ENCODE results near the gene SEPTIN5. TPM values are rescaled to one million over a fixed set of nuclear protein-coding genes. Genes with fewer than 3 reads are reported as not detected.
"Not testable (repeated sequence)": the region's sequence is repeated elsewhere in the genome, so short reads cannot be mapped to it uniquely, and the experiment has no call there.

The SEPTIN5 gene
- total and polyA plus RNA-seq, 2 donors, result 10.1 to 22.2 TPM

DNA sequence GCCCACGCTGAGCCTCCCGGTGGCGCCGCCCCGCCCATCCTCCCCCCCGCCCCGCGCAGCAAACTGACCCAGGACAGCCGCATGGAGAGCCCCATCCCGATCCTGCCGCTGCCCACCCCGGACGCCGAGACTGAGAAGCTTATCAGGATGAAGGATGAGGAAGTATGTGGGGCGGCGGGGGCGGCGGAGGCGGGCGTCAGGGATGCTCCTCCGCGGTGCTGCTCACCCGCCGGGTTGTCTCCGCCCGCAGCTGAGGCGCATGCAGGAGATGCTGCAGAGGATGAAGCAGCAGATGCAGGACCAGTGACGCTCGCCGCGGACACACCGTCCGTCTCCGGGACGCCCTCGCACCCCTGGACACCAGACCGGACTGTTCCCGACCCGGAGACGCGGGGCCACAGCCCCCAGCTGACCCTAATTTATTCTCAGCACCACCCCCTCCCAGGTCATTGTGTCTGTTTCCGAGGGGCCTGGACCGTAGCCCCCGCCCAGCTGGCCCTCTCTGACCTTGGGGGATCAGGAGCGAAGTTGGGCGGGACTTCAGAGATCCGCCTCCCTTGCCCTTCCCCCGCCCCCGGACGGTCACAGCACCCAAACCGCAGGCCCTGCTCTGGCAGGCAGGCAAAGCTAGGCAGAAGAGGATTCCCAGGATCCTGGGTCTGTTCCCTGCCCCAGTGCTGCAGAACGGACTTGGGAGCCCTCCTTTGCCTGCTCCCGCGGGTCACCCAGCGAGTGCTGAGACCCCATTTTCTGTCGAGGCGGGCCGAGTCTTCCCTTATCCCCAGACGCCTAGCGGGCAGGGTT is 8.1 kb downstream of the SEPTIN5 start:
- DNase-seq (ENCODE audit: low read depth in 6 of 9, low spot score in 9 of 9), result no peak
- 92% methylated on average over 60 of the region's 60 CpGs for WGBS
- no peak overlapping the region for H3K4me3 ChIP-seq (ENCODE audit: low read length in 2 of 2)
- no peak overlapping the region for H3K27ac ChIP-seq (ENCODE audit: low read depth in 1 of 2, low read length in 1 of 2)
- peaks cover 61 to 93% of the 10 kb centered on the region in 2 donors for H3K27me3 ChIP-seq (ENCODE audit: control insufficient read depth in 2 of 2, insufficient read depth in 1 of 2, low read length in 1 of 2)
- H3K9me3 ChIP-seq (ENCODE audit: control insufficient read depth in 2 of 2, insufficient read depth in 1 of 2, low read length in 1 of 2), result peaks cover 0 to 9% of the 10 kb centered on the region in 2 donors
- peaks cover 11 to 33% of the 10 kb centered on the region in 2 donors for H3K4me1 ChIP-seq (ENCODE audit: control insufficient read depth in 2 of 2, insufficient read depth in 2 of 2, low read length in 2 of 2)
- no peaks in the 10 kb centered on the region for H3K36me3 ChIP-seq (ENCODE audit: control insufficient read depth in 2 of 2, insufficient read depth in 2 of 2, low read length in 1 of 2)

DNA sequence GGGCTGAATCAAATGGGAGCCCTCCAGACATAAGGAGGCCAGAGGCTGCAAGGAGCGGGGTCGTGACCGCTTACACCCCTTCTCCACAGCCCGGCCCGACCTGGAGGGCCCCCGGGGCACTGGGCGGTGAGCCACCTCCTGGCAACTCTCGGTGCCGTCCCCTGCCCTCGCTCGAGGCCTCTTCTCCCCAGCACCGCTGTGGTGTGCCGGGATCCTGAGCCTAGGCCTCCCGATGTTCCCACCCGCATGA is 8.6 kb downstream of the SEPTIN5 start:
- Histone ChIP-seq H3K36me3 (ENCODE audit: control insufficient read depth in 2 of 2, insufficient read depth in 2 of 2, low read length in 1 of 2) (no peaks in the 10 kb centered on the region), H3K4me3 (ENCODE audit: low read length in 2 of 2) (no peak overlapping the region), H3K4me1 (ENCODE audit: control insufficient read depth in 2 of 2, insufficient read depth in 2 of 2, low read length in 2 of 2) (peaks cover 8 to 28% of the 10 kb centered on the region in 2 donors), H3K9me3 (ENCODE audit: control insufficient read depth in 2 of 2, insufficient read depth in 1 of 2, low read length in 1 of 2) (peaks cover 0 to 7% of the 10 kb centered on the region in 2 donors), H3K27ac (ENCODE audit: low read depth in 1 of 2, low read length in 1 of 2) (no peak overlapping the region), H3K27me3 (ENCODE audit: control insufficient read depth in 2 of 2, insufficient read depth in 1 of 2, low read length in 1 of 2) (peaks cover 57 to 94% of the 10 kb centered on the region in 2 donors)
- WGBS, result 35% methylated on average over 15 of the region's 15 CpGs
- DNase-seq (ENCODE audit: low read depth in 6 of 9, low spot score in 9 of 9), result no peak

DNA sequence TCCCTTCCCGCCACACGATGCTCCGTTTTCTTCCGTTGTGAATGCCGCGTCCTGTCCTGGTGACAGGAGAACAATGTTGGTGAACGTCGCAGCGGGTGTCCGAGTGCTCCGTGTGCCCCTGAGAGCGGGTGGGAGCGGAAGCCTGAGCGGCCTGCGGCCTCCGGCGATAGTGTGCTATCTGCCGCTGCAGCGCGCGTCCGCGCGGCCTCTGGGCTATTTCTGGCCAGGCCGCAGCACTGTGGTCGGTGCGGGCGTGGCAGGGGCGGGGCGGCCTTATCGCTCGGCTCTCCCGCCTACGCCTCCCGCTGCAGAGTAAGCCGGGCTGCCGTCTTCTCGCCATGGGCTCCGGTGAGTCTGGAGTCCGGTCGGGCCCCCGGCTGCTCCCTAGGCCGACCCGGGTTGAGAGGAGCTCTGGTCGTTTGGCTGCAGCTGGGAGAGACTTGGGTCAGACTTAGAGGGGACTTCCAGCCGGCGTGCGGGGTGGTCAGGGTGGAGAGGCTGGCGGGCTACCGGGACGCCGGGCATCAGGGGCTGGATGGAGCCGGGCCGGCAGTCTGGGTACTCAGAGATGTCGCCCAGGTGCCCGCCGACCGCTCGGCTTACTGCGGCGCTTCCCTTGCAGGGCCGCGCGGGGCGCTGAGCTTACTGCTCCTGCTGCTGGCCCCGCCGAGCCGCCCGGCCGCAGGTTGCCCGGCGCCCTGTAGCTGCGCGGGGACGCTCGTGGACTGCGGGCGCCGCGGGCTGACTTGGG is 9.1 kb downstream of the SEPTIN5 start, which contains the start of gene GP1BB:
Gene GP1BB, plus strand, starts transcription at position 308 of the 751 bp plus-strand sequence. Its CDS starts 31 bp downstream, at position 339.
- DNase-seq (ENCODE audit: low read depth in 6 of 9, low spot score in 9 of 9), result peak in 1 of 9 donors; percentile 38
- H3K27ac ChIP-seq (ENCODE audit: low read depth in 1 of 2, low read length in 1 of 2), result no peak within 1 kb of the TSS
- H3K4me1 ChIP-seq (ENCODE audit: control insufficient read depth in 2 of 2, insufficient read depth in 2 of 2, low read length in 2 of 2), result peaks cover 8 to 26% of the 10 kb centered on the region in 2 donors
- peaks cover 0 to 7% of the 10 kb centered on the region in 2 donors for H3K9me3 ChIP-seq (ENCODE audit: control insufficient read depth in 2 of 2, insufficient read depth in 1 of 2, low read length in 1 of 2)
- H3K27me3 ChIP-seq (ENCODE audit: control insufficient read depth in 2 of 2, insufficient read depth in 1 of 2, low read length in 1 of 2), result peaks cover 55 to 97% of the 10 kb centered on the region in 2 donors
- WGBS, result 7% methylated on average over 80 of the region's 80 CpGs
- H3K36me3 ChIP-seq (ENCODE audit: control insufficient read depth in 2 of 2, insufficient read depth in 2 of 2, low read length in 1 of 2), result no peaks in the 10 kb centered on the region
- peak within 1 kb of the TSS in 1 of 2 donors; percentile 35 for H3K4me3 ChIP-seq (ENCODE audit: low read length in 2 of 2)

DNA sequence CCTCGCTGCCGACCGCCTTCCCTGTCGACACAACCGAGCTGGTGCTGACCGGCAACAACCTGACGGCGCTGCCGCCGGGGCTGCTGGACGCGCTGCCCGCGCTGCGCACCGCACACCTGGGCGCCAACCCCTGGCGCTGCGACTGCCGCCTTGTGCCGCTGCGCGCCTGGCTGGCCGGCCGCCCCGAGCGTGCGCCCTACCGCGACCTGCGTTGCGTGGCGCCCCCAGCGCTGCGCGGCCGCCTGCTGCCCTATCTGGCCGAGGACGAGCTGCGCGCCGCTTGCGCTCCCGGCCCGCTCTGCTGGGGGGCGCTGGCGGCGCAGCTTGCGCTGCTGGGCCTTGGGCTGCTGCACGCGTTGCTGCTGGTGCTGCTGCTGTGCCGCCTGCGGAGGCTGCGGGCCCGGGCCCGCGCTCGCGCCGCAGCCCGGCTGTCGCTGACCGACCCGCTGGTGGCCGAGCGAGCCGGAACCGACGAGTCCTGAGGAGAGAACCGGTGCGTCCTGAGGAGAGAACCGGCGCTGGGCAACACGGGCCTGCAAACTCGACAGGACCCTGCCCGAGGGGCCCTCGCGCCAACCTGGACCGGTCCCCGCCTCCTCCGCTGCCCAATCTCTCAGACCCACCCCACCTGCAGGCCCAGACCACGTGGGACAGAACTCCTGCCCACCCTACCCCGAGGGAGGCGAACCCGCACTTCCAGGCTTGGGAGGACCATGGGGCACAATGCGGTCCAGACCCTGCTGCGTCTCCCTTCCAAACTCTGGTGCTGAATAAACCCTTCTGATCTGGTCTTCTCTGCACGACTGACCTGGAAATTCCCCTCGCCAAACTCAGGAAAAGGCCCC is 9.9 kb downstream of the SEPTIN5 start:
- peak overlapping the region in 1 of 2 donors; percentile 35 for H3K4me3 ChIP-seq (ENCODE audit: low read length in 2 of 2)
- H3K4me1 ChIP-seq (ENCODE audit: control insufficient read depth in 2 of 2, insufficient read depth in 2 of 2, low read length in 2 of 2), result peaks cover 2 to 23% of the 10 kb centered on the region in 2 donors
- WGBS, result 10% methylated on average over 89 of the region's 89 CpGs
- no peaks in the 10 kb centered on the region for H3K36me3 ChIP-seq (ENCODE audit: control insufficient read depth in 2 of 2, insufficient read depth in 2 of 2, low read length in 1 of 2)
- no peak overlapping the region for H3K27ac ChIP-seq (ENCODE audit: low read depth in 1 of 2, low read length in 1 of 2)
- H3K27me3 ChIP-seq (ENCODE audit: control insufficient read depth in 2 of 2, insufficient read depth in 1 of 2, low read length in 1 of 2), result peaks cover 51 to 96% of the 10 kb centered on the region in 2 donors
- H3K9me3 ChIP-seq (ENCODE audit: control insufficient read depth in 2 of 2, insufficient read depth in 1 of 2, low read length in 1 of 2), result peaks cover 0 to 7% of the 10 kb centered on the region in 2 donors
- DNase-seq (ENCODE audit: low read depth in 6 of 9, low spot score in 9 of 9), result peak in 1 of 9 donors; percentile 35

DNA sequence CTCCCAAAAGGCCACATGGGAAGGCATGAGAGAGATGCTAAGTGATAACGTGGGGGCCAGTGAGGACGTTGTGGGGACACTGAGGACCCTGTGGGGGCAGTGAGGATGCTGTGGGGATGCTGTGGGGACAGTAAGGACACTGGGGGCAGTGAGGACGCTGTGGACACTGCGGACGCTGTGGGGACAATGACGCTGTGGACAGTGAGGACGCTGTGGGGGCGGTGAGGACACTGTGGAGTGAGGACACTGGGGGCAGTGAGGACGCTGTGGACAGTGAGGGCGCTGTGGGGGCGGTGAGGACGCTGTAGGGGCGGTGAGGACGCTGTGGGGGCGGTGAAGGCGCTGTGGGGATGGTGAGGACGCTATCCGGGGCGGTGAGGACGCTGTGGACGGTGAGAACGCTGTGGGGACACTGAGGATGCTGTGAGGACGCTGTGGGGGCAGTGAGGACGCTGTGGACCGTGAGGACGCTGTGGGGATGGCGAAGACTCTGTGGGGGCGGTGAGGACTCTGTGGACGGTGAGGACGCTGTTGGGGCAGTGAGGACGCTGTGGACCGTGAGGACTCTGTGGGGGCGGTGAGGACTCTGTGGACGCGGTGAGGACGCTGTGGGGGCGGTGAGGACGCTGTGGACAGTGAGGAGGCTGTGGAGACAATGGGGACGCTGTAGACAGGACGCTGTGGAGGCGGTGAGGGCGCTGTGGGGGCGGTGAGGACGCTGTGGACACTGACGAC is 10.8 kb downstream of the SEPTIN5 start:
- peaks cover 44 to 95% of the 10 kb centered on the region in 2 donors for H3K27me3 ChIP-seq (ENCODE audit: control insufficient read depth in 2 of 2, insufficient read depth in 1 of 2, low read length in 1 of 2)
- no peak overlapping the region for H3K4me3 ChIP-seq (ENCODE audit: low read length in 2 of 2)
- no peak for DNase-seq (ENCODE audit: low read depth in 6 of 9, low spot score in 9 of 9)
- WGBS, result 83% methylated on average over 45 of the region's 45 CpGs
- H3K27ac ChIP-seq (ENCODE audit: low read depth in 1 of 2, low read length in 1 of 2), result no peak overlapping the region
- no peaks in the 10 kb centered on the region for H3K36me3 ChIP-seq (ENCODE audit: control insufficient read depth in 2 of 2, insufficient read depth in 2 of 2, low read length in 1 of 2)
- peaks cover 0 to 21% of the 10 kb centered on the region in 2 donors for H3K4me1 ChIP-seq (ENCODE audit: control insufficient read depth in 2 of 2, insufficient read depth in 2 of 2, low read length in 2 of 2)
- H3K9me3 ChIP-seq (ENCODE audit: control insufficient read depth in 2 of 2, insufficient read depth in 1 of 2, low read length in 1 of 2), result peaks cover 0 to 7% of the 10 kb centered on the region in 2 donors

DNA sequence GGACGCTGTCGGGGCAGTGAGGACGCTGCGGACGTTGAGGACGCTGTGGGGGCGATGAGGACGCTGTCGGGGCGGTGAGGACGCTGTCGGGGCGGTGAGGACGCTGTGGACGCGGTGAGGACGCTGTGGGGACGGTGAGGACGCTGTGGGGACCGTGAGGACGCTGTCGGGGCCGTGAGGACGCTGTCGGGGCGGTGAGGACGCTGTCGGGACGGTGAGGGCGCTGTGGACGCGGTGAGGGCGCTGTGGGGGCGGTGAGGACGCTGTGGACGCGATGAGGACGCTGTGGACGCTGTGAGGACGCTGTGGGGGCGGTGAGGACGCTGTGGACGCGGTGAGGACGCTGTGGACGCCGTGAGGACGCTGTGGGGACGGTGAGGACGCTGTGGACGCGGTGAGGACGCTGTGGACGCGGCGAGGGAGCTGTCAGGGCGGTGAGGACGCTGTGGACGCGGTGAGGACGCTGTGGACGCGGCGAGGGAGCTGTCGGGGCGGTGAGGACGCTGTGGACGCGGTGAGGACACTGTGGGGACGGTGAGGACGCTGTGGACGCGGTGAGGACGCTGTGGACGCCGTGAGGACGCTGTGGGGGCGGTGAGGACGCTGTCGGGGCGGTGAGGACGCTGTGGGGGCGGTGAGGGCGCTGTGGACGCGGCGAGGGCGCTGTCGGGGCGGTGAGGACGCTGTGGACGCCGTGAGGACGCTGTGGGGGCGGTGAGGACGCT is 11.9 kb downstream of the SEPTIN5 start:
- peaks cover 3 to 31% of the 10 kb centered on the region in 2 donors for H3K4me1 ChIP-seq (ENCODE audit: control insufficient read depth in 2 of 2, insufficient read depth in 2 of 2, low read length in 2 of 2)
- H3K27ac ChIP-seq (ENCODE audit: low read depth in 1 of 2, low read length in 1 of 2); H3K4me3 ChIP-seq (ENCODE audit: low read length in 2 of 2); H3K36me3 ChIP-seq (ENCODE audit: control insufficient read depth in 2 of 2, insufficient read depth in 2 of 2, low read length in 1 of 2); DNase-seq (ENCODE audit: low read depth in 6 of 9, low spot score in 9 of 9); H3K9me3 ChIP-seq (ENCODE audit: control insufficient read depth in 2 of 2, insufficient read depth in 1 of 2, low read length in 1 of 2): not testable (repeated sequence)
- peaks cover 42 to 87% of the 10 kb centered on the region in 2 donors for H3K27me3 ChIP-seq (ENCODE audit: control insufficient read depth in 2 of 2, insufficient read depth in 1 of 2, low read length in 1 of 2)
- WGBS, result 88% methylated on average over 96 of the region's 96 CpGs

DNA sequence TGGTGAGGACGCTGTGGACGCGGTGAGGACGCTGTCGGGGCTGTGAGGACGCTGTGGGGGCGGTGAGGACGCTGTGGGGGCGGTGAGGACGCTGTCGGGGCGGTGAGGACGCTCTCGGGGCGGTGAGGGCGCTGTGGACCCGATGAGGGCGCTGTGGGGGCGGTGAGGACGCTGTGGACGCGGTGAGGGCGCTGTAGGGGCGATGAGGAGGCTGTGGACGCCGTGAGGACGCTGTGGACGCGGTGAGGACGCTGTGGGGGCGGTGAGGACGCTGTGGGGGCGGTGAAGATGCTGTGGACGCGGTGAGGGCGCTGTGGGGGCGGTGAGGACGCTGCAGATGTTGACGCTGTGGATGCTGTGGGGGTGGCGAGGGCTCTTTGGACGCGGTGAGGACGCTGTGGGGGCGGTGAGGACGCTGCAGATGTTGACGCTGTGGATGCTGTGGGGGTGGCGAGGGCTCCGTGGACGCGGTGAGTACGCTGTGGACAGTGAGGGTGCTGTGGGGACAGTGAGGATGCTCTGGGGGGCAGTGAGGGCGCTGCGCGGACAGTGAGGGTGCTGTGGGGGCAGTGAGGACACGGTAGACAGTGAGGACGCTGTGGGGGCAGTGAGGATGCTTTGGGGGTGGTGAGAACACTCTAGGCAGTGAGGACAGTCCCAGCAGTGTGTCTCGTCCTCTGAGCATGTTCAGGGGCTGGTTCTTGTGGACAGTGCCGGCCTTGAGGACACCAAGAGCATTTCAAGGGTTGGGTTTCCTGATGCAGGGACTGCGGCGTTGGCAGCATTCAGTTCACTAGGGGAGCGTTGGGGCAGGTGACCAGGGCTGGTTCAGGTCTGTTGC is 13.2 kb downstream of the SEPTIN5 start:
- Histone ChIP-seq H3K27me3 (ENCODE audit: control insufficient read depth in 2 of 2, insufficient read depth in 1 of 2, low read length in 1 of 2) (peaks cover 33 to 78% of the 10 kb centered on the region in 2 donors), H3K9me3 (ENCODE audit: control insufficient read depth in 2 of 2, insufficient read depth in 1 of 2, low read length in 1 of 2) (no peaks in the 10 kb centered on the region), H3K36me3 (ENCODE audit: control insufficient read depth in 2 of 2, insufficient read depth in 2 of 2, low read length in 1 of 2) (no peaks in the 10 kb centered on the region), H3K4me3 (ENCODE audit: low read length in 2 of 2) (no peak overlapping the region), H3K4me1 (ENCODE audit: control insufficient read depth in 2 of 2, insufficient read depth in 2 of 2, low read length in 2 of 2) (peaks cover 3 to 25% of the 10 kb centered on the region in 2 donors), H3K27ac (ENCODE audit: low read depth in 1 of 2, low read length in 1 of 2) (no peak overlapping the region)
- DNase-seq (ENCODE audit: low read depth in 6 of 9, low spot score in 9 of 9), result no peak
- 74% methylated on average over 61 of the region's 61 CpGs for WGBS

Data from thymus (tissue), 11 donors.